Mesenchymal stem cell (in vitro differentiated cells and primary cell): Measurements from ENCODE around the gene TTLL10.
"Not testable (repeated sequence)": the region's sequence is repeated elsewhere in the genome, so short reads cannot be mapped to it uniquely, and the experiment has no call there.

ENCODE experiments used
- DNase-seq: peaks from one replicate; pipeline ENCODE4 v3.0.0-alpha.2; 2013
- H2AFZ ChIP-seq: one replicate; pipeline ENCODE4 v1.6.1; 2013; ENCODE audit warnings: low read depth, mild to moderate bottlenecking, control low read depth, inconsistent platforms, low read length, moderate library complexity
- H2AK5ac ChIP-seq: 2 replicates; pipeline ENCODE4 v1.6.1; 2013; ENCODE audit warnings: low read length, moderate library complexity, mild to moderate bottlenecking, inconsistent platforms; ENCODE audit not compliant: severe bottlenecking
- H2BK120ac ChIP-seq: one replicate; pipeline ENCODE4 v1.6.1; 2013; ENCODE audit warnings: low read depth, mild to moderate bottlenecking, inconsistent platforms, low read length, moderate library complexity
- H2BK12ac ChIP-seq, 2 experiments: one replicate each; pipeline ENCODE4 v1.6.1; 2013; ENCODE audit warnings: inconsistent platforms in 2 of 2, low read length in 2 of 2, mild to moderate bottlenecking in 2 of 2, moderate library complexity in 2 of 2, control low read depth in 1 of 2
- H2BK15ac ChIP-seq: one replicate; pipeline ENCODE4 v1.6.1; 2013; ENCODE audit warnings: mild to moderate bottlenecking, low read depth, inconsistent platforms; ENCODE audit not compliant: poor library complexity, severe bottlenecking
- H2BK5ac ChIP-seq: 2 replicates; pipeline ENCODE4 v1.6.1; 2013; ENCODE audit warnings: low read depth, mild to moderate bottlenecking, low read length, control low read depth, inconsistent platforms; ENCODE audit not compliant: poor library complexity, severe bottlenecking
- H3K14ac ChIP-seq, 2 experiments: one replicate each; pipeline ENCODE4 v1.6.1; 2013; ENCODE audit warnings: inconsistent platforms in 2 of 2, low read length in 2 of 2, control low read depth in 1 of 2, mild to moderate bottlenecking in 1 of 2, moderate library complexity in 1 of 2
- H3K18ac ChIP-seq, 2 experiments: one replicate each; pipeline ENCODE4 v1.6.1; 2013; ENCODE audit warnings: inconsistent platforms in 2 of 2, low read length in 2 of 2, control low read depth in 1 of 2, low read depth in 1 of 2, mild to moderate bottlenecking in 1 of 2
- H3K23ac ChIP-seq, 2 experiments: one replicate each; pipeline ENCODE4 v1.6.1; 2013; ENCODE audit warnings: inconsistent platforms in 2 of 2, low read length in 2 of 2, mild to moderate bottlenecking in 2 of 2, moderate library complexity in 2 of 2, control low read depth in 1 of 2
- H3K27ac ChIP-seq: 2 replicates; pipeline ENCODE4 v1.5.1; 2013; ENCODE audit warnings: mild to moderate bottlenecking, moderate library complexity, low read length, control low read depth, inconsistent platforms; ENCODE audit not compliant: poor library complexity, severe bottlenecking
- H3K27me3 ChIP-seq, 2 experiments: 2 replicates each; pipeline versions ENCODE4 v1.6.1 to v1.7.0; 2013; ENCODE audit warnings: low read length in 2 of 2, mild to moderate bottlenecking in 2 of 2, moderate library complexity in 2 of 2, control low read depth in 1 of 2, inconsistent platforms in 1 of 2; ENCODE audit not compliant: control insufficient read depth in 1 of 2, insufficient read depth in 1 of 2
- H3K36me3 ChIP-seq, 2 experiments: 2 replicates each; pipeline versions ENCODE4 v1.6.1 to v1.7.0; 2013; ENCODE audit warnings: low read length in 2 of 2, control low read depth in 1 of 2, inconsistent platforms in 1 of 2, low read depth in 1 of 2, mild to moderate bottlenecking in 1 of 2; ENCODE audit not compliant: insufficient read depth in 2 of 2, control insufficient read depth in 1 of 2
- H3K4ac ChIP-seq, 2 experiments: one replicate each; pipeline ENCODE4 v1.6.1; 2013; ENCODE audit warnings: inconsistent platforms in 2 of 2, low read length in 2 of 2, mild to moderate bottlenecking in 2 of 2, moderate library complexity in 2 of 2, control low read depth in 1 of 2, low read depth in 1 of 2
- H3K4me1 ChIP-seq: 2 replicates; pipeline ENCODE4 v1.6.1; 2013; ENCODE audit warnings: low read depth, low read length, control low read depth; ENCODE audit not compliant: control insufficient read depth, insufficient read depth
- H3K4me2 ChIP-seq: 2 replicates; pipeline ENCODE4 v1.6.1; 2013; ENCODE audit warnings: low read length, mild to moderate bottlenecking, inconsistent platforms; ENCODE audit not compliant: poor library complexity, severe bottlenecking
- H3K4me3 ChIP-seq, 2 experiments: 2 replicates each; pipeline versions ENCODE4 v1.5.1 to v1.7.0; 2013; ENCODE audit warnings: low read length in 2 of 2, mild to moderate bottlenecking in 2 of 2, control low read depth in 1 of 2, low read depth in 1 of 2; ENCODE audit not compliant: insufficient read depth in 1 of 2
- H3K79me1 ChIP-seq: replicated peaks from 2 replicates; pipeline ENCODE4 v1.6.1; 2013; ENCODE audit warnings: mild to moderate bottlenecking, control low read depth, low read length, inconsistent platforms; ENCODE audit not compliant: poor library complexity, severe bottlenecking
- H3K9ac ChIP-seq: 2 replicates; pipeline ENCODE4 v1.7.0; 2013; ENCODE audit warnings: mild to moderate bottlenecking, low read length, moderate library complexity
- H3K9me3 ChIP-seq: 2 replicates; pipeline ENCODE4 v1.7.0; 2013; ENCODE audit warnings: mild to moderate bottlenecking, low read length; ENCODE audit not compliant: control insufficient read depth
- H4K8ac ChIP-seq: one replicate; pipeline ENCODE4 v1.6.1; 2013; ENCODE audit warnings: inconsistent platforms, mild to moderate bottlenecking, low read length, moderate library complexity
- H4K91ac ChIP-seq: one replicate; pipeline ENCODE4 v1.6.1; 2013; ENCODE audit warnings: mild to moderate bottlenecking, low read length, inconsistent platforms
- WGBS: methylation state at CpG from one replicate; pipeline ENCODE4 v1.1.7; 2013; ENCODE audit warnings: mixed read lengths; 5-methylcytosine and 5-hydroxymethylcytosine counted together

The TTLL10 gene

DNA sequence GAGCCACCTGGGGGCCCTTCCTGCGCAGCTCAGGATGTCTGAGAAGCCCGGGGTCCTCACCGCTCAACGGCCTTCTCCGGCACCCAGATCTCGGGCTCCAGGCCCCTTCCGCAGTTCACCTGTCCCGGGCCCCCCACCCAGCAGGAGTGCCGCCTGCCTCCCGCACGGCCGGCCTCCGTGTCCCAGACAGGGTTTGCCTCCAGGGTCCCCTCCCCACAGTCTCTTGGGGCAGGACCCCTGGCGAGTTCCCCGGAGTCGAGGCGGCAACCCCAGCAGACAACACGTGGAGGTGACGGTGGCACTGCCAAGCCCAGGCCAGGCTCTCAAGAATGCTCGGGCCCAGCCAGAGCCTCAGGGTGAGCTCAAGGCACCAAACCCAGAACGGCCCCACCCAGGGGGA lies 22.4 kb upstream of the TTLL10 start:
- Histone ChIP-seq H3K36me3 (peaks cover 0 to 11% of the 10 kb centered on the region in 2 experiments), H3K4me2 (no peak overlapping the region), H3K9ac (no peak overlapping the region), H2AFZ (no peak overlapping the region), H4K8ac (no peak overlapping the region), H4K91ac (no peak overlapping the region), H2AK5ac (no peak overlapping the region), H3K4ac (no peak overlapping the region), H3K79me1 (no peaks in the 10 kb centered on the region), H3K27ac (no peak overlapping the region), H2BK120ac (no peak overlapping the region), H2BK12ac (no peak overlapping the region), H3K18ac (no peak overlapping the region), H3K23ac (no peak overlapping the region), H3K4me1 (peaks cover 15% of the 10 kb centered on the region), H3K4me3 (no peak overlapping the region), H3K9me3 (no peaks in the 10 kb centered on the region), H3K14ac (peak overlapping the region in 1 of 2 experiments; percentile 14), H2BK5ac (no peak overlapping the region), H3K27me3 (peaks cover 0 to 11% of the 10 kb centered on the region in 2 experiments), H2BK15ac (no peak overlapping the region)
- no peak for DNase-seq
- WGBS = 95% methylated on average over 21 of the region's 21 CpGs

DNA sequence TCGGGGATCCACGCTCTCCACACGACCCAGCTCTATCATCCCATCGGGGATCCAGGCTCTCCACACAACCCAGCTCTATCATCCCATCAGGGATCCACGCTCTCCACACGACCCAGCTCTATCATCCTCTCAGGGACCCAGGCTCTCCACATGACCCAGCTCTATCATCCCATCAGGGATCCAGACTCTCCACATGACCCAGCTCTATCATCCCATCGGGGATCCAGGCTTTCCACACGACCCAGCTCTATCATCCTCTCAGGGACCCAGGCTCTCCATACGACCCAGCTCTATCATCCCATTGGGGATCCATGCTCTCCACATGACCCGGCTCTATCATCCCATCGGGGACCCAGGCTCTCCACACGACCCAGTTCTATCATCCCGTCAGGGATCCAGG lies 21.2 kb upstream of the TTLL10 start:
- peaks cover 21% of the 10 kb centered on the region for H3K4me1 ChIP-seq
- not testable (repeated sequence) for H3K23ac ChIP-seq, H3K9ac ChIP-seq, H2BK5ac ChIP-seq, H3K27me3 ChIP-seq, H3K27ac ChIP-seq, H3K79me1 ChIP-seq, H2BK15ac ChIP-seq, H3K18ac ChIP-seq, H3K14ac ChIP-seq, H3K4ac ChIP-seq, H4K8ac ChIP-seq, H4K91ac ChIP-seq, H3K9me3 ChIP-seq, H3K4me3 ChIP-seq, H2BK120ac ChIP-seq, H2AK5ac ChIP-seq, DNase-seq, H3K4me2 ChIP-seq, H2BK12ac ChIP-seq, H2AFZ ChIP-seq
- peaks cover 0 to 11% of the 10 kb centered on the region in 2 experiments for H3K36me3 ChIP-seq
- 87% methylated on average over 13 of the region's 13 CpGs for WGBS

GRCh38 chr1:1153215-1153614 lies 20.5 kb upstream of the TTLL10 start:
- not testable (repeated sequence) for H3K18ac ChIP-seq, DNase-seq, H2AK5ac ChIP-seq, H3K4ac ChIP-seq, H4K8ac ChIP-seq, H2AFZ ChIP-seq, H4K91ac ChIP-seq, H2BK120ac ChIP-seq, H3K79me1 ChIP-seq, H3K14ac ChIP-seq, H2BK12ac ChIP-seq, H3K23ac ChIP-seq, H2BK5ac ChIP-seq, H3K4me2 ChIP-seq, H2BK15ac ChIP-seq, H3K27me3 ChIP-seq, H3K4me3 ChIP-seq, H3K27ac ChIP-seq, H3K9me3 ChIP-seq, H3K9ac ChIP-seq
- WGBS = 87% methylated on average over 14 of the region's 14 CpGs
- Histone ChIP-seq H3K36me3 (peaks cover 0 to 10% of the 10 kb centered on the region in 2 experiments), H3K4me1 (peaks cover 29% of the 10 kb centered on the region)

GRCh38 chr1:1153874-1154273 lies 19.8 kb upstream of the TTLL10 start:
- Histone ChIP-seq H3K9me3 (no peaks in the 10 kb centered on the region), H3K18ac (no peak overlapping the region), H2BK120ac (no peak overlapping the region), H3K23ac (no peak overlapping the region), H3K4me1 (peaks cover 35% of the 10 kb centered on the region), H3K36me3 (peaks cover 0 to 6% of the 10 kb centered on the region in 2 experiments), H3K27ac (peak overlapping the region; percentile 11), H4K8ac (no peak overlapping the region), H3K4me3 (no peak overlapping the region), H4K91ac (no peak overlapping the region), H3K4ac (peak overlapping the region in 1 of 2 experiments; percentile 49), H2AFZ (no peak overlapping the region), H3K9ac (no peak overlapping the region), H3K4me2 (no peak overlapping the region), H3K79me1 (no peaks in the 10 kb centered on the region), H2BK5ac (no peak overlapping the region), H2AK5ac (peak overlapping the region; percentile 61), H3K14ac (no peak overlapping the region), H2BK12ac (no peak overlapping the region), H3K27me3 (no peaks in the 10 kb centered on the region), H2BK15ac (no peak overlapping the region)
- WGBS = 81% methylated on average over 4 of the region's 4 CpGs
- no peak for DNase-seq
